ENCODE results near the gene NRXN3.

NRXN3 gene

DNA sequence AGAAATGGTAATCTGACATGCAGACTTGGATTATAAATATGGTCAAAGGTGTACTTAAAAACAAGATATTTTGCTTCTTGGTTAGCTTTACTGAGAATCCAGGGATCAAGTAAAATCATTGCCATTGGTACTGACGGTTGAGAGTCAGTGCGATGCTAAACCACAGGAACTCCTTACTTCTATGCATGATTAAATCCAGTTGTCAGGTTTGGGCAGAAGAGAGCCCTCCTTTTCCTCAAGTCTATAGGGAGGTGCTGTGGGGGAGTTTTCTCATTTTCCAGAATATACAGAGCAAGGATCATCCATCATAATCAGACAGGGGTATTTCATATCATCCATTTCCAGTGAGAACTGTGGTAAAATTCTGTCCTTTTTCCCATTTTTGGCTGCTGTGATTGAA is 839.1 kb downstream of the NRXN3 start:
- no peaks in the 10 kb centered on the region for H3K36me3 ChIP-seq (ENCODE audit: low read length)
- H3K27ac ChIP-seq (ENCODE audit: low read depth, low read length) = no peak overlapping the region
- H3K9me3 ChIP-seq (ENCODE audit: insufficient read depth, low read length) = no peaks in the 10 kb centered on the region
- no peak overlapping the region for H3K4me2 ChIP-seq (ENCODE audit: low read depth, low read length, poor library complexity, severe bottlenecking)
- H4K20me1 ChIP-seq (ENCODE audit: low read depth, low read length) = no peaks in the 10 kb centered on the region
- H3K79me2 ChIP-seq (ENCODE audit: insufficient read depth, low read length) = no peaks in the 10 kb centered on the region
- TF ChIP-seq EZH2phosphoT487 (conservative IDR thresholded peaks at IDR 0.05; ENCODE audit: low read length) = no peak
- no peak for TF ChIP-seq CTCF (IDR thresholded peaks at IDR 0.05; ENCODE audit: insufficient read depth, low read length, poor library complexity, severe bottlenecking)
- H3K9me2 ChIP-seq (replicated peaks; ENCODE audit: insufficient read depth, low read length) = no peaks in the 10 kb centered on the region
- no peaks in the 10 kb centered on the region for H3F3A ChIP-seq (ENCODE audit: insufficient read depth)
- H3K27me3 ChIP-seq (ENCODE audit: low read length) = no peaks in the 10 kb centered on the region
- no peak overlapping the region for H3K9ac ChIP-seq (ENCODE audit: low read length)
- no peak overlapping the region for H3K4me3 ChIP-seq (ENCODE audit: insufficient read depth, low read length, poor library complexity, severe bottlenecking)
- H2AFZ ChIP-seq (ENCODE audit: low read depth, low read length, severe bottlenecking) = no peak overlapping the region

DNA sequence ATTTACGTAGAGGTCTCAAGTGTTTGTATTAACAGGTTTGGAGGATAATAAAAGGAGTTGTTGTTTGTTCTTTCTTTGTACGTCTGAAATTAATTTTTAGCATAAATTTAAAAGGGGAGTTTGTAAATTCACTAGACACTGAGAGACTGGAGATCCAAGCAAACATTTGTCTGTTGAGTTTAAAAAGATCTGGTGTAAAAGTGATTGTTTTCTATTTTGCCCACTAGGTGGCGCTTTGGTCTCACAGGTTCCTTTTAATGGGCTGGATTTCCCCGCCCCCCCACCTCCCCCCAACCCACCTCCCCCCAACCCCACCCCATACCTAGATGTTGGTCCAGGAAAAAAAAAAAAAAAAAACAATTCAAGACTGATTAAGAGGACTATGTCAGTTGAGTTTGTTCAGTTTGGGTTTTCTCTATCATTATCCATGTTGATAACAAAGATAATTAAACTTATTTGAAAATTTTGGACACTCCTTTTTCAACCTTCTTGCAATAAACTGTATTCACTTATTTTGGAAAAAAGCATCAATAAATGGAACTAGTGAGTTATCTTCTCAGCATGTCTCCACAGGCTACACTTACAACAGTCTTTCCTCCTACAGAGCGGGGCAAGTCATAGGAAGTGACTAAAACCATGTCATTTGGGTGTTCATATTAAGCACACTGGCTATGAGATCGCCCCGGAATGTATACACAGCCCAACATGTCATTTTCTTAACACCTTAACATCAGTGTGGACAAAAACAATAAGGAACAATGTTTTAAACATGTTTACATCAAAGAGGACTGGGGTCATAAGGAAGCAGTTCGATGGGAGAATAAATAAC is 841.1 kb downstream of the NRXN3 start:
- no peaks in the 10 kb centered on the region for H3F3A ChIP-seq (ENCODE audit: insufficient read depth)
- H3K79me2 ChIP-seq (ENCODE audit: insufficient read depth, low read length) = no peaks in the 10 kb centered on the region
- no peaks in the 10 kb centered on the region for H4K20me1 ChIP-seq (ENCODE audit: low read depth, low read length)
- H3K27me3 ChIP-seq (ENCODE audit: low read length) = no peaks in the 10 kb centered on the region
- H3K27ac ChIP-seq (ENCODE audit: low read depth, low read length) = no peak overlapping the region
- no peak for TF ChIP-seq EZH2phosphoT487 (conservative IDR thresholded peaks at IDR 0.05; ENCODE audit: low read length)
- no peak for TF ChIP-seq CTCF (IDR thresholded peaks at IDR 0.05; ENCODE audit: insufficient read depth, low read length, poor library complexity, severe bottlenecking)
- H3K4me2 ChIP-seq (ENCODE audit: low read depth, low read length, poor library complexity, severe bottlenecking) = no peak overlapping the region
- no peaks in the 10 kb centered on the region for H3K9me3 ChIP-seq (ENCODE audit: insufficient read depth, low read length)
- H3K4me3 ChIP-seq (ENCODE audit: insufficient read depth, low read length, poor library complexity, severe bottlenecking) = no peak overlapping the region
- H3K9me2 ChIP-seq (replicated peaks; ENCODE audit: insufficient read depth, low read length) = no peaks in the 10 kb centered on the region
- no peak overlapping the region for H2AFZ ChIP-seq (ENCODE audit: low read depth, low read length, severe bottlenecking)
- no peaks in the 10 kb centered on the region for H3K36me3 ChIP-seq (ENCODE audit: low read length)
- no peak overlapping the region for H3K9ac ChIP-seq (ENCODE audit: low read length)

GRCh38 chr14:79011920-79012204 is 841.7 kb downstream of the NRXN3 start:
- Histone ChIP-seq H3K27ac (ENCODE audit: low read depth, low read length) (no peak overlapping the region), H3K9me3 (ENCODE audit: insufficient read depth, low read length) (no peaks in the 10 kb centered on the region), H3K9ac (ENCODE audit: low read length) (no peak overlapping the region), H3K4me3 (ENCODE audit: insufficient read depth, low read length, poor library complexity, severe bottlenecking) (no peak overlapping the region), H3K36me3 (ENCODE audit: low read length) (no peaks in the 10 kb centered on the region), H3K9me2 (replicated peaks; ENCODE audit: insufficient read depth, low read length) (no peaks in the 10 kb centered on the region), H3F3A (ENCODE audit: insufficient read depth) (no peaks in the 10 kb centered on the region), H3K27me3 (ENCODE audit: low read length) (no peaks in the 10 kb centered on the region), H2AFZ (ENCODE audit: low read depth, low read length, severe bottlenecking) (no peak overlapping the region), H3K79me2 (ENCODE audit: insufficient read depth, low read length) (no peaks in the 10 kb centered on the region), H3K4me2 (ENCODE audit: low read depth, low read length, poor library complexity, severe bottlenecking) (no peak overlapping the region), H4K20me1 (ENCODE audit: low read depth, low read length) (no peaks in the 10 kb centered on the region)
- TF ChIP-seq EZH2phosphoT487 (conservative IDR thresholded peaks at IDR 0.05; ENCODE audit: low read length) (no peak), CTCF (IDR thresholded peaks at IDR 0.05; ENCODE audit: insufficient read depth, low read length, poor library complexity, severe bottlenecking) (no peak)
